UCSD-AML1 (cell line): ENCODE results near the gene SLCO3A1.

ENCODE experiments used
- DNase-seq: peaks from one replicate; lab custom pipeline; 2025; ENCODE audit not compliant: unreplicated experiment; lab: John Stamatoyannopoulos, UW

SLCO3A1 gene

DNA sequence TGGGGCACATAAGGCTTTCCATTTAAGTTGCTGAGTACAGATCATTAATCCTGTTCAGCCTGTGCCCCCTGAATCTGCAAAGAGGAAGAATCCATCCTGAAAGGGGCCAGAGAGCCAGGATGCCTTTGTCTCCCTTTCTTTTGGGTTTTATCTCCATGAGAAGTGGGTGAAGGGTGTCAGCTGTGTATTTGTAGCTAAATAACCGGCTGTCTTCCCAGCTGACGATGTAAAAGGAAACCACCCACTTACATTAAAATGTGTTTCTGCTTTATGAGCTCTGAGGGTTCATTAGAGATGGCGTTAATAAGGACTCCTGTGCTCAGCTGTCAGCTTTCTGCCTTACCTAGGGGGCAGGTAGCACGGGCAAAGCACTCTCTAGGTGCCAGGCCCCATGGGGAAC lies 83.4 kb downstream of the SLCO3A1 start:
- no peak for DNase-seq

DNA sequence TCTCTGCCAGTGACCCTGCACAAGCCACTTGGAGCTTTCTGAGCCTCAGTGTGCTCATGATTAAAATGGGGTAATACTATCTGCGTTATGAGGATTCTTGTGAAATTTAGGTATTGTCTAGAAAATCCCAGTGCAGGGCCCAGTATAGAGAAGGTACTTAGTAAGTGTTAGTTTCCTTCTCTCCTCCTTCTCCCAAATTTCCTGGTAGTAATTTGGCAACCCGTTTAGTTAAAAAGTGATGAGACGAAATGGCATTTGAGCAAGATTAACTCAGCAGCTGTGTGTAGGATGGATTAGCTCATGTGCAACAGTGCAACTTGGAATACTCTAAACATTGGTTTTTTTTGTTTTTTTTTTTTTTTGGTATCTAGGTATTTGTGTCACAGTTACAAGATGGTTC lies 84.6 kb downstream of the SLCO3A1 start:
- no peak for DNase-seq

DNA sequence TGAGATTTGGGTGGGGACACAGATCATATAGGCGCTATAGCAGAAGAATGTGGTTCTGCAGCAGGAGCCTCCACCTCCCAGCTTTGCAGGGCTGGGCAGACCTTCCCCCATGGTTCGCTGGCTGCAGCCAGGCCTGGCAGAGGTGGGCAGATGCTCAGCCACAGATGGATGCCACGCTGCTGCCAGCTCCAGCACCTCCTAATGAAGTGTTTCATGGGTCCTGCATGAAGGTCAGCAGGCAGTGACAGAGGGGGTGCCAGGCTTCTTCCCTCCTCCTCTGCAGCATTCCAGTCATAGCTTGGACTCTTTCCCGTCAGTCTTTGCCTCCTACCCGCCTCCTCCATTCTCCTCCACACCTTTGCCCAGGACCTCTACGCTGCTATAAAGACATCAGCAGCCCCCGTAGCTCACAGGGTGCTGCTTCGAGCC lies 85.9 kb downstream of the SLCO3A1 start:
- DNase-seq, result no peak

DNA sequence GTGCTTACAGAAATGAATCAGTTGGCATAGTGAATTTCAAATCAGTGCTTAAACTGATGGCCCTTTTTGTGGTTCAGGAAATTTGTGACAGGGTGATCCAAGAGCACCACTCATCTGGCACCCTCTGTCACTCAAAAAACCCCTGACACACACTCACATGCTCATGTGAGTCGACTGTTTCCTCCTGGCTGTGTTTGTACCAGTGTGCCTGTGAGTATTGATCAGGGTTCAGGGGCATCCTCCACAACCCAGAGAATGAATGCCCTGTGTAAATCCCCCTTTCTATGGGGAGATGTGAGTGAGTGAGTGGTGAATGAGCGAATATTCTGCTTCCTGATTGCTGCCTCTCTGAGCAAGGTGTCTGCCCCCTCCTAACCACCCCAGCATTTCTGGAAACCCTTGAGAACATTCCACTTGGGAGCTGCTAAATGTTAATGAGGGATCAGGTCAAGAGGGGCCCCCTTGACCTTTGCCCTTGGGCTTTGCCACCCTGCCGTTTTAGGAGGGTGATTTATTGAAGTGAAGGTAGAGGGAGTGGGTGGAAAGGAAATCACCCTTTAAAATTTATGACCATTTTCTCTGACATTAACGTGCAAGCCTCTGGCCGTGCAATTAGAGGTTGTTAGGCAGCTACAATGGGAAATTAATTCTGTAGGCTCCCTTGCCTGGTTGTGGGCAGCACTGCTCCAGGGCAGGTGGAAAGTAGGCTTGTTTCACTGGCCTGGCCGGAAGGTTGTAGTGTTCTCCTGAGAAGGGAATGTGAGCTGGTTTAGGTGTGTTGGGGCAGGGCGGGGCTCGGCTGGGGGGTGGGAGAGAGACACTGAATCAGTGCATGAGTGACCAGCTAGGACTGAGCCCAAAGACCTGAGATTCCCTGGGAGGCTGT lies 87.2 kb downstream of the SLCO3A1 start:
- DNase-seq, result no peak

DNA sequence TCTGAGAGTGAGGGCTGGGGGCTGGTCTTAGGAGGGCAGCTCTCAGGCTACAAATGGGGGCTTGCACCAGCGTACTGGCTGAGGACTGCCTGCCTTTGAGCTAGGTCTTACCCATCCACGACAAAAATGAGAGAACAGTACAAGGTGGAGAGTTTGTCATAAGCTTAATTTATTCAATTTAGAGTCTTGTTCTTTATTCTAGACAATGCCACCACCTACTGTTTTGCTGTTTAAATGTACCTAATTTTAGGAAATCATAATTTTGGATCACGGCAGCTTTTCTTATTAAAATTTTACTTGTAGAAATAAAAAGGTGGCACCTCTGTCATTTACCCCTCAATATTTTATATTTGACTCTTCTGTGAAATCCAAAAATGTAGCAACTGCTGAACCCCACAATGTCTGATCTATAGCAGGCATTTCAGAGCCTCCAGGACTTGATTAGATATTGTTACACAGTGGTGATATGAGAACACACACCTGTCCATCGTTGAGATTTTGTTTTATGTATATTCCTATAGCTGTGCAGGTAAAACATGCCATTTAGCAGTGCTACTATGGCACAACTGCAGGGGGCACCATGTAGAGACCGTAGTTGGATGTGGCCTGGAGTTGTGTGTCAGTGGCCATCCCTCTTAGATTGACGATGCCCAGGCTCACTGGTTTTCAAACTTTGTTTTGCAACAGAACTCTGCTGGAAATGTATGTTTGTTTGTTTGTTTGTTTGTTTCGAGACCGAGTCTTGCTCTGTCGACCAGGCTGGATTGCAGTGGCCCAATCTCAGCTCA lies 88.6 kb downstream of the SLCO3A1 start:
- no peak for DNase-seq

DNA sequence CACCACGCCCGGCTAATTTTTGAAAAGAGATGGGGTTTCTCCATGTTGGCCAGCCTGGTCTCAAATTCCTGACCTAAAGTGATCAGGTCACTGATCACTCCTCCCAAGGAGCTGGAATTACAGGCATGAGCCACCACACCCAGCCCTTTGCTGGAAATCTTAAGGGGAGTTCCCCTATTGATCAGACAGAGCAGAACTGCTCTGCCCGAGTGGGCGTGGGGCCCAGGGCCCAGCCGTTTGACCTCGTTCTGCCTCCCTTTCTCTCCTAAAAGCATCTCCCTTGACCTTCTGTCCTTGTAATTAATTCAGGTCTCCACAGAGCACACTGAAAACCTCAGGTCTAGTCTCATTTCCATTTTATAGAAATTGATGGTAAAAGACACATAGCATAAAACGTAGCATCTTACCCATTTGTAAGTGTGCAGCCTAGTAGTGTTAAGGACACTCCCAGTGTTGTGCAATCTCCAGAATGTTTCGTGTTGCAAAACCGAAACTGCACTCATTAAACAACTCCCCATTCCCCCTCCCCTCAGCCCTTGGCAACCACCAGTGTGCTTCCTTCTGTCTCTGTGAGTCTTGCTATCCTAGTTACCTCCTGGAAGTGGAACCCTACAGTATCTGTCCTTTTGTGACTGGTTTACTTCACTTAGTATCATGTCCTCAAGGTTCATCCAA lies 89.3 kb downstream of the SLCO3A1 start:
- peak; percentile 57 for DNase-seq

DNA sequence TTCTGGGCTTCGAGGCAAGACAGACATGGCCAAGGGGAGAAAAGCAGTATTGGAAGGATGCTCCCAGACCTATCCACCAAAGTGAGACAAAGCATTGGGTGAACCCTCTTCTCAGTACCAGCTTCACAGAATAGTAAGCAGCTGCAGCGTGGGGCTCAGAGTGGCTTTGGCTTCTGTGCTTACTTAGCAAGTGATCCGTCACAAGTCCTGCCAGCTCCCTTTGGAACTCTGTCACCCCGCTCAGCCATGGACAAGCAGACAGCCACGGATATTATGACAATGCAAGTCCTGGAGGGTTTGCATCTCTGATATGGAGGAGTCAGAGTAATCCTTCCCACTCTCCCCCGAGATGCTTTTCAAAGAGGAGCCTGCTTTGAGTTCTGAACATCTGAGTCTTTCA lies 90.8 kb downstream of the SLCO3A1 start:
- DNase-seq, result no peak

DNA sequence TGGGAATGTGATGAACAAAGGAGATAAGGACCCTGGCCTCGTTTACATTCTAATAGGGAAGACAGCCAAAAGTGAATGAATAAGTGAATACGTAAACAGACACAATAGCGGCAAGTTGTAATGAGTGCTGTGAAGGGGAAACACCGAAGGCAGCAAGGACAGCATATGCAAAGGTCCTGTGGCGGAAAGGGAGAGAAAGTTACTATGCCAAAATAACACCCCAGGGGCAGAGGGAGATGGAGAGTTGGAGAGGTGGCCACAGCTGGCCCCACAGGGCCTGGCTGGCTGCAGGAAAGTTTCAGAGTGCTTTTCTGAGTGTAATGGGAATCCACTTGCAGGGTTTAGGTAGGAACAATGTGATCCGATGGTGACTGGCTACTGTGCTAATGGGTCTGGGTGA lies 91.9 kb downstream of the SLCO3A1 start:
- DNase-seq, result no peak

DNA sequence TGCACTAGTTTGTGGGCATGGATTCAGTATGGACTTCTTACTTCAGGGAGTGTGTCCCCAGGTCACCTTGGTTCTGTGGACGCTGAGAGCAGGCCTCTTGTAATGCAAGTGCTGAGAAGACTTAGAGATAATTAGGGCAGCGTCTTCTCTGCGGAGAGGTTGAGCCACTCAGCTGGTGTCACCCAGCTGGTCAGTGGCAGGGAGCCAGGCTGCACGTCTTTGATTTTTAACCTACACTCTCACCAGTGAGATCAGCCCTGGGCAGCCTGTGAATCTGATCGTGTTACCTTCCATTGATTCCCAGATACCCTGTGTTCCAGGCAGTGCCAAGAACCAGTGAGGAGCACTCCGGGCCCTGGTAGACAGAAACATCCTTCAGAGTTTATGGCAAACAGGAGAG lies 92.6 kb downstream of the SLCO3A1 start:
- no peak for DNase-seq

DNA sequence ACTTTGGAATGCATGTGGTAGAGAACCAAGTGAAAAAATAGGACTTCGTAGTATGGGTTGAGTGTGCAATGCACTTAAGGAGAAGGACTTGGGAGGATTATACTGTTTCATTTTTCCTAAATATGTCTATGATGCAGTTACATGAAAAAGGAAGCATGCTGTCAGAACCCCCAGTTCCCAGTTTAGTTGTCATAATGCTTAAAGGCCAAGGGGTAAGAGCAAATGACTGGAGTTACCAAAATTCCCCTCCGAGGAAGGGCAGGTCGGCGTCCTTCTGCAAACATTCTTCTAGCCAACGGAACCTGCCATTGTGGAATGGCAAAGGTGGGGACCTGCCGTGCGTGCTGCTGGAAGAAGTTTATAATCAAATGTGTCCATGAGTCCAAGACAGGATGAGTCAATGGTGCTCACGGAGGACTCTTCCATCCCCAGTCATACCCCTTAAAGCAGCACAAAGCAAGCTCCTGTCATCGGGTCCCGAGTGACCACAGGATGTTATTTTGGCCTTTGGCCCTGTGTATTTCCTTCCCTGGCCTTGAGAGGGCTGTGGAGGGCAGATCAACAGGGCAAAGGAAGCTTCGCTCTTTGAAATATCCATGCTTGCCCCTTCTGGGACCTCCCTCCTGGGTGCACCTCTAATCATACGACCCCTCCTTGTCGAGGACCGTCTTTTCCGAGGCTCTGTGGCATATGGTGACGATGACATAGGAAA lies 93.2 kb downstream of the SLCO3A1 start:
- DNase-seq, result peak; percentile 61

DNA sequence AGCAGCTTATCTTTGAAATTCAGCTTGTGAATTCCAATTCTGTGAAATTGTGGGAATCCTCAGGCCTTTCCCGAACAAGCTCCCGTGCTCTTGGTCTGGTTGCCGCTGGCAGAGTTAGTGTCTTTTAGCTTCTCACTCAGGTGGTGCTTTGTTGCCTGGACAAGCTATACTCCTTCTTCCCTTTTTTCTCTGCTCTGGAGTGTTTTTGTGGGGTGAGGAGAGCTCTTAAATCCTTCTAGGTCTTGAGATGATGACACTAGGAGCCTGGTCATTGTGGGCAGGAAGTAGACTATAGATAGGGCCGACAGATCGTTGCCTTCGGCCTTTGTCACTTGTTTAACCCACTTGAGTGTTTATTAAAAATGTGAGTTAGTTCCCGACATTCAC lies 93.8 kb downstream of the SLCO3A1 start:
- DNase-seq, result peak; percentile 61

DNA sequence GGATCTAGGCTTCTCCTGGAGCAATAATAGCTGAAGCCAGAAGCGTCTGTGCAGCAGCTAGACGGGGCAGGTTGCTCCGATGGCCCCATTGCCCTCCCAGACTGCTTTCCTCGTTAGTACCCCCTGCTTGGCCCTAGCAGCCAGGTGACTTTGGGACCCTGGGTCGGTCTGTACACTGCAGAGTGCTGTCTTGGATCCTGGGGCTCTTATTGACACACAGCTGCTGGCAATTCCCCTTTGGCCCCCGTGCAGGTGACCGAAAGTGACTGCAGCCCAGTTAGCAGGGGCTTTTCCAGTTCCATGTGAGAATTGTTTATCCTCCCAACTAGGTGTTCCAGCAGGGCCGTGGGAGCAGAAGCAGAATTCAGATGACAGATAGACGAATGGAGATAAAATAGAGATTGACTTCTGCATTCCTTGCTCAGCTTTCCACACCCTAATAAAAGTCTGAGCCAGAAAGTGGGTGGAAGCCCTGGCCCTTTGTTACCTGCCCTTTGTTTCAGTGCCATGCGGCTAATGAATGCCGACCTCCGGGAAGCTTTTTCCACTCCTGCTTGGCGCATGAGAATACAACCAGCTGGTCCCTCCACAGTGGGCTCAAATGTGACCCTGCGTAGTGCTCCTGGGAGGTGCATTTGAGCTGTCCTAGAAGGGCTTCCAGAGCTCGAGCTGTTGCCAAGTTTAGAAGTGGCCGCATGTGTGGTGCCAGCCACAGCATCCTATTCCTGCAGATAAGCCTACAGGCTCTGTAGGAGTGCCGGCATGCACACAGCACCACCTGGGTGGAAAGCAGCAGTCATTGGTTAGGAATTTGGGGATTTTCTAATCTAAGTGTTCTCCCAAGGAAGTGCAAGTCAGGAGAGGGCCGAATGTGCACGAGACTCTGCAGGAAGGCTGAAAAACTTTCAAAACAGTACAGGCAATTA lies 94.4 kb downstream of the SLCO3A1 start:
- DNase-seq, result peak; percentile 47

DNA sequence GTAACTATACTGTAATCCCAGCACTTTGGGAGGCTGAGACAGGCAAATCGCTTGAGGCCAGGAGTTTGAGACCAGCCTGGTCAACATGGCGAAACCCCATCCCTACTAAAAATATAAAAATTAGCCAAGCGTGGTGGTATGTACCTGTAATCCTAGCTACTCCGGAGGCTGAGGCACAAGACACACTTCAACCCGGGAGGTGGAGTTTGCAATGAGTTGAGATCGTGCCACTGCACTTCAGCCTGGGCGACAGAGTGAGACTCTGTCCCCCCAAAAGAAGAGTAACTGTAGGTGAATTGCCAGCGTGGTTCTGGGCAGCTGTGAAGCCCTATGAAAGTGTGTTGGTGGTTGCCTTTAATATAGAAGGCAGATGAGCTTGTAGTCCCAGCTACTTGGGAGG lies 95.9 kb downstream of the SLCO3A1 start:
- no peak for DNase-seq

DNA sequence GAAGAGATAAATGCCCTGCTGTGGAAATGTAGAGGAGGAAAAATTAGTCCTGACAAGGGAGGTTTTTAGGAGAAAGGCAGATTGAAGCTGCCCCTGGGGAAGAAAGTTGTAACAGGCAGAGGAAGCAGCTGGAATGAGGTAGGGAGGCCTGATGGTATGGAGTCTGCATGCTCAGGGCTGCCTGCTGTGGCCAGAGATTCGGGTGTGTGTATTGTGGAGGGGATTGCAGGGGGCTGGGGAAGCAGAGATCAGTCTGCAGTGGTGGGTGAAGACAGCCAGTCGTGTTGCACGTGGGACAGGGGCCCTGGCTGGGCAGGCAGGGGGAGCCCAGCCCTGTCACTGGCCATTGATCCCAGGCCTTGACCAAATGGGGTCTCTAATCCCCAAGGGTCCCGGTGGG lies 96.5 kb downstream of the SLCO3A1 start:
- no peak for DNase-seq

DNA sequence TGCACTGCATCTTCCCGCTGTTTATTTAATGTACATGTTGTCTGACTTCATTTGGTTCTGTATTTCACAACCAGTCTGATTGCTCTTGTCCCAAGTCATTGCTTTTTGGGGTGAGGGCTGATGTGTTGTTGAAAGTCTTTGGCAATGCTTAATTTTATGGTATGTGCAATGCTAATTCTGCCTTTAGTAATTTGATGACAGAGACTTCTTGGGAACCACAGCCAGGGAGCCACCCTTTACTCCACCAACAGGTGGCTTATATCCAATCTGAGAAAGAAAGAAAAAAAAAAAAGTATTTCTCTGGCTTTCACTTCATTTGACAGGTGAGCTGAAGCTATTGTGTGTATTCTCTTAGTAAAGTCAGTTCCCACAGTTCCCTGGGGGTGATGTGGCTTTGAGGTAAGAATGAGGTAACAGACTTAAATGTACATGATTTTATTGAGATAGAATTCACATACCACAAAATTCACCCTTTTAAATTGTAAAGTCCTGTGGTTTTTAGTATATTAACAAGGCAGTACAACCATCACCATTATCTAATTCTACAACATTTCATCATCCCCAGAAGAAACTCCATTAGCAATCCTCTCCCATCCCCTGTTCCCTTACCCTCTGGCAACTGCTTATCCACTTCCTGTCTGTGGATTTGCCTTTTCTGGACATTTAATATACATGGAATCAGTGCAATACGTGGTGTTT lies 97.3 kb downstream of the SLCO3A1 start:
- no peak for DNase-seq

DNA sequence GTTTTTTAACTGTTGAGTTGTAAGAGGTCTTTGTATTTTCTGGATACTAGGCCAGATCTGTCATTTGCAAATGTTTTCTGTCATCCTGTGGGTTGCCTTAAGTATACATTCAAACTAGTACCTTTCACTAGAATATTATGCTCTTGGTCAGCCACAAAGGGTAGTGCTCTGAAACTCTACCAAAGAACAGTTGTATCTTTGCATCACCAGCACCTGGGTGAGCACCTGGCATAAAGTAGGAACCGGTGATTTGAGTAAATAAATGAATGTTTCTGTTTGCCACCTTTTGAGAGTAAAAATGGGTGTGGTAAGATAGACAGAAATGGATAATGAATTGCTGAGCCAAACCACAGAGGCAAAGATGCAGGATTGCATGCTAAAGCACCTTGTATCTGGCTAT lies 98.7 kb downstream of the SLCO3A1 start:
- DNase-seq, result no peak

DNA sequence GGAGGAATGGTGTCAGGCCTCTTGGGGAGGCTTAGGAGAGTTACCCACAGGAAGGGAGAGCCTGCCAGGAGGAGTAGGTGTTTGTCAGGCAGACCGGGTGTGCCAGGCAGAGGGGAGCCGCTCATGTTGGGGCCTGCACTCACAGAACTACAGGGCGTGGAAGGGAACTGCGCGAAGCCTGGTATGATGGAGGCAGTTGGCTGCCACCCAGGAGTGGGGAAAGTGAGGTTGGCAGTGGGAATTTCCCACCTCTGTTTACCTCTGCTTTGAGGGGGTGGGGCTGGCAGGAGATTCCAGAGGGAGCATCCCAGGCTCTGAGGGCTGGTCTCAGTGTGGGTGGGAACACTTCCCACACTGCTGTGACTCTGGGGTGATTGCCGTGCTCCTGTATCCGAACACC lies 99.9 kb downstream of the SLCO3A1 start:
- DNase-seq, result no peak

DNA sequence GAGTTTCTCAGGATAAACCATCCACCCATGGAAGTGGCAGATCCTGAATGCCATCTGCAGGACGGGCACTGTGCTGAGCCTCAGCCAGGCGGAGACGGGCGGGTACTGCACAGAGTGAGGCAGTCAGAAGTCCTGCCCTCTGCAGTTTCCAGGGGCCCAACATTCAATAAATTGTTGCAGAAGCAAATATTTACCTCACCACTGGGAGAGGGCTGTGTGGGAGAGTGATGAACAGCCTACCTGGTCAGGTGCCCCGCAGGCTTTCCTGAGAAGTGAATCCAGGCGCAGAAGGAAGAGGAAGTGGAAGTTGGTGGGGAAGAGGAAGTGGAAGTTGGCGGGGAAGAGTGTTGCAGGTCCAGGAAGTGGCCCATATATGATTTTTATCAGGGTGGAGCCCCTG lies 100.8 kb downstream of the SLCO3A1 start:
- DNase-seq, result no peak

DNA sequence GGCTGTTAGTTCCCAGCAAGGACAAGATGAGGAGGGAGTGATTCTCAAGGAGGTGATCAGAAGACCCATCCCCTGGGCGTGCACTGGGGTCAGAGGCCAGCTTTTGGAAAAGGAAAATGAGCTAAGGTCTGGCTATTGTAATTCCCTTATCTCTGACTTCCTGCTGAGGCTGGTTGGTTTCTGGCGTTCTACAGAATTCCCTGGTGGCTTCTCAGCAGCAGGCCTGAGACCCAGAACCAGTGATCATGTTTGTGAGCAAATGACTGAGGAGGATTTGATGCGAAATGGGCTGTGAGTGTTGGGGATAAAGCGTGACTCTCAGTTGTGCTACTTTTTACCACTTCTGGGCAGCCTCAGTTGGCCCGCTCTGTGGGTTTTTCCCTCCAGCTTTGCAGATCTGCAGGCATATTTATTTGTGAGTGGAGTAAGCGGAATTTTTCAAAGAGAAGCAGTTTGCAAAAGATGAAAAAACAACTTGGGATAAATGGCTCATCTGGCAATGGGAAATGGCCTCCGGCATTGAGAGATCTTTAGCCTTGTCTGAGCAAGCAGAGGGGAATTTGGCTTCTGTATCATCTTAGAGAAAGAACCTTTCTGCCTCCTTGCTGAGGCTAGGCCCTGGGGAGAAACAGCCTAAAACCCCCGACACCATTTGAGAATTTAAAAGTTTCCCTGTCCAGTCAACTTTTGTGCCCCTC lies 102.7 kb downstream of the SLCO3A1 start:
- DNase-seq, result no peak
